Stimulated activated CD8-positive, alpha-beta memory T cell treated with anti-CD3 and anti-CD28 coated beads, Interleukin-2, amount 100 ng/mL, for 48 hours (primary cell): ENCODE data around the gene TMEM61.
"Not testable (repeated sequence)": the region's sequence is repeated elsewhere in the genome, so short reads cannot be mapped to it uniquely, and the experiment has no call there.

Experiments
- DNase-seq, 2 donors: peaks; one replicate each; pipeline ENCODE4 v3.0.0-alpha.2; 2020; ENCODE audit warnings: low read depth in 2 of 2

The TMEM61 gene

GRCh38 chr1:55001311-55001710 lies 20.9 kb downstream of the TMEM61 start:
- no peak for DNase-seq

DNA sequence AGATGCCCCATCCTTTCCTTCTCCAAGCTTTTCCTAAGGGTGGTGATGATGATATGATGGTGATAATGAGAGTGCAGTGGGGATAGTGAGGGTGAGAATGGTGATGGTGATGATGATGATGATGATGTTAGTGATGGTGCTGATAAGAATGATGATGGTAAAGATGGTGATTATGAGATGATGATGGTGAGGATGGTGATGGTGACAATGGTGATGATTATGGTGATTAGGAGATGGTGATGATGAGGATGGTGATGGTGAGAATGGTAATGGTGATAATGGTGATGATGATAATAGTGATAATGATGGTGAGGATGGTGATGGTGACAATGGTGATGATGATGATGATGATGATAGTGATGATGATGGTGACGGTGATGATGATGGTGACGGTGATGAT lies 22.3 kb downstream of the TMEM61 start:
- DNase-seq, result no peak

GRCh38 chr1:55005351-55006140 lies 25.1 kb downstream of the TMEM61 start:
- DNase-seq, result no peak

- no peak for DNase-seq
These were observed 26.5 kb downstream of the TMEM61 start for GRCh38 chr1:55006931-55007330.

DNA sequence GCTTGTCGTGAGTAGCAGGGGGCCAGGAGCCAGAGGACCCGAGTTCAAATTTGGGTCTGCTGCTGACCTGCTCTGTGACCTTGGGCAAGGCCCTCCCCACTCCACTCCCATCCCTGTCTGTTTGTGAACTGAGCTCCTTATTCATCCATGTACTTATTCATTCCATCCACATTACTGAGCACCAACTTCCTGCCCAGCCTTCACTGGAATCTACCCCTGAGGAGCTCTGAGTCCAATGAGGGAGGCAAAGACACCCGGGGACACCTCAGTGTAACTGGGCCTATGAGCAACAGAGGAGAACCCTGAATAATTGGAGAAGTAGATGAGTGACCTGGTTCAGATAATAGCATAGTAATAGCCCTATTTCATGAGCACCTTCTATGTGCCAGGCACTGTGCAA lies 27.2 kb downstream of the TMEM61 start:
- no peak for DNase-seq

GRCh38 chr1:55010194-55010886 lies 29.9 kb downstream of the TMEM61 start:
- no peak for DNase-seq

DNA sequence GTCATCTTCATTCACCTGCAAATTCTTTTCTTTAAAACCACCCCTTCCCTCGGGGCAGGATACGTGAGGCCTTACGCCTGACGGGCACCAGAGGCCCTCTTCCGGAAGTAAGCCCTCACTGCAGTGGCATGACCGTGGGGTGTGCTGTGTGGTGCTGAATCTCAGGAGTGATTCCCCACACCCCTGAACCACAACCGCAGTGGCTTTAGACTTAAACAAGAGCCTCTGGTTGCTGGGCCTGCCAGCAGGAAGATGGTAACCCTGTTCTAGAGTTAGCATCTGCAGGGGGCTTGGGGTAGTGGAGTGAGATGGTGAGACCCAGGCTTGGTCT lies 30.4 kb downstream of the TMEM61 start:
- no peak for DNase-seq

GRCh38 chr1:55012661-55013060 lies 32.2 kb downstream of the TMEM61 start:
- DNase-seq, result no peak

DNA sequence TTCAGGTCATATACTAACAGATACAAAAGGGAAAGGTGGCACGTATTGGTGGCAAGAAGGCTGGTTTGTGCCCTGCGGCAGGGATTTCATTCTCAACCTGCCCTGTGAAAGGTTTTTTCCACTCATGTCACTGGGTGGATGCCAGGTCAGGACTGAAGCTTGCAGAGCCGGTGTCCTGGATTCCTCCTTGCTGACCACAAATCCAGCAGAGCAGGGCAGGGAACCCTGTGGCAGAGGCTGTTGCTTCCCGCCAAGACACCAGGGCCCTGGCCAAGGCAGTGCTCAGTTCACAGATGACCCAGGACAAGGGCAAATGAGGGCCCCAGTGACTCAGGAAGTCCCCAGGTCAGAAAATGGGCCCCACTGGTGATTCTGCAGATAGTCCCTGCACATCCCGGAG lies 34.7 kb downstream of the TMEM61 start:
- no peak for DNase-seq

- DNase-seq, result no peak
These were observed 35.5 kb downstream of the TMEM61 start for GRCh38 chr1:55015731-55016620.

DNA sequence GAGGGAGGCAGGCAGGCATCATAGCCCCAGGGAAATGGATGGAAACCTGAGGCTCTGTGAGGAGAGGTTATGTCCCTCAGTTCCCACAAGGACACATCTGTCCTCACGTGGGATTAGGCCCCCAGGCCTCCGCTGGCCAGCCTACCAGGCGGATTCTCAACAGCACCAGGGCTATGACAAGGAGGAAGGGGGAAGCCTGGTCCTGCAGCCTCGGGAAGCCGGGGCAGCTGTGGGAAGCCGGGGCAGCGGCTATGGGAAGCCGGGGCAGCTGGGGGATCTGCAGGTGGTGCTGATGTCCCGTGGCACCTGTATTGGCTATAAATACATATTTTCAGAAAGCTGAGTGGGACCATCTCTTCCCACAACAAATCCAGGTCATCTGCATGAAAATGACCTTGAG lies 38.0 kb downstream of the TMEM61 start:
- DNase-seq, result no peak

DNA sequence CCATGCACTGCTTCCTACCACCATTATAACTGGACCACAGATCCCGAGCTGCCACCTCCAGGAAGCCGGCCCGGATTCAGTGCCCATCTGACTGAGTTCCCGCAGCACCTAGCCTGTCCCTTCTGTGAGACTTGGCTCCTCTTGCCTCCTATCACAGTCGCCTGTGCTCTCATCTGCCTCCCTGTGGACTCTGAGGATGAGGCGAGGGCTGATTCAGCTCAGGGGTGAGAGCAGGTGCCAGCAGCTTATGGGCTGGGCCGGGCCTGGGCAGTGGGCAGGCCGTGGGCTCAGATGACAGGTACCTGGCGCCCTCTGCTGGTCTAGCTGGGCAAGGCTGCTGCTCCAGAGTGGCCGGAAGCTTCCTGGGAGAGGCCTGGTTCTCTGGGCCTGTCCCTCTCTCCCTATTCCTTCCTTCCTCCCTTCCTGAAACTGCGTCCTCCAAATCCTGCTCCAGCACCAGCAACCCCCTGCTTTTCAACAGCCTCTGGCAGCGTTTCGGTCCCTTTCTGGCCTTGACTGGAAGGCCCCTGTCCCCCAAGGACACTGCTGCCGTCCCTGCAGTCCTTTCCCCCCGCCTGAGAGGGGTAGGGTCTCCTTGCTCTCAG lies 41.6 kb downstream of the TMEM61 start:
- peak; percentile 56 to 61 for DNase-seq

DNA sequence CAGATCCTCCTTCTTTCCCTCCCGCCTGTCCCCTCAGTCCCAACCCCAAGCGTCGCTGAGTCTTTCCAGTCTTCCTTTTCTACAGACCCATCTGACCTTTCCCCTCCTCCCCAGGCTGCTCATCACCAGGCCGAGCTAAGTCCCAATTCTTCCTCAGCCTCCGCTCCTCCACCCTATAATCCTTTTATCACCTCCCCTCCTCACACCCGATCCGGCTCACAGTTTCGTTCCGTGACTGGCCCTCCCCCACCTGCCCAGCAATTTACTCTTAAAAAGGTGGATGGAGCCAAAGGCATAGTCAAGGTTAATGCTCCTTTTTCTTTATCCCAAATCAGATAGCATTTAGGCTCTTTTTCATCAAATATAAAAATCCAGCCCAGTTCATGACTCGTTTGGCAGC lies 43.7 kb downstream of the TMEM61 start:
- DNase-seq, result not testable (repeated sequence)

- DNase-seq, result not testable (repeated sequence)
These were observed 46.3 kb downstream of the TMEM61 start for GRCh38 chr1:55026682-55027081.

- not testable (repeated sequence) for DNase-seq
These were observed 50.7 kb downstream of the TMEM61 start for GRCh38 chr1:55031098-55031497.

DNA sequence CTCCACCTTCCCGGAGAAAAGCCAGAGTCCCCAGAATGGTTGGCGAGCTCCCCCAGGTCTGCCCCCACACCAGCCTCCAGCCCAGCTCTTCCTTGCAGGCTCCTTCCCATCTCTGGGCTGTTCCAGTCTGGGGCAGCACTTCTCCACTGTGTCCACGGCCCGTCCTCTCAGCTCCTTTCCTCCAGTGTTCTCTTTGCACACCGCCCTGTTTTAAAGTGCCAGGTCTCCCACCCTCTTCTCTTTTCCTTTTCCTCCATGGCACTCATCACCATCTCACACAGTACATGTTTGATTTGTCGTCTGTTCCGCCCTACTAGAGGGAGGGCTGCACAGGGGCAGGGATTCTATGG lies 52.8 kb downstream of the TMEM61 start:
- no peak for DNase-seq

- DNase-seq, result no peak
These were observed 54.2 kb downstream of the TMEM61 start for GRCh38 chr1:55034476-55035133.

DNA sequence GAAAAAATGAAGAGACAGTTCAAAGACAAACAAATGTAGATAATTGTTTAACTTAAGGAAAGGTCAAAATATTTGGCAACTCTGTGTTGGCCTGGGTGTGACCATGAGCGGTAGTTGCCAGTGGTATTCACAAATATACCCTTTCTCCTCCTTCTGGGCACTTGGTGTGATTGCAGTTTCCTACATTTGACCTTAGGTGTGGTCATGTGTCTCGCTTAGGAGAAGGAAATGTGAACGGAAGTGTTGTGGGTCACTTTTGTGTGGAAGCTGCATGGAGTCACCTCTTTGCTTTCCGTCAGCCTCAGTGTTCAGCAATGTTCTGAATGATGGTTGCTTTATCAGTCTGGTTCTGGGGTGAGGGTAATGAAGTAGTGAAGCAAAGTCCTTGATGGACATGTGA lies 55.5 kb downstream of the TMEM61 start:
- DNase-seq, result no peak

- DNase-seq, result no peak
These were observed 57.5 kb downstream of the TMEM61 start for GRCh38 chr1:55037733-55038551.

DNA sequence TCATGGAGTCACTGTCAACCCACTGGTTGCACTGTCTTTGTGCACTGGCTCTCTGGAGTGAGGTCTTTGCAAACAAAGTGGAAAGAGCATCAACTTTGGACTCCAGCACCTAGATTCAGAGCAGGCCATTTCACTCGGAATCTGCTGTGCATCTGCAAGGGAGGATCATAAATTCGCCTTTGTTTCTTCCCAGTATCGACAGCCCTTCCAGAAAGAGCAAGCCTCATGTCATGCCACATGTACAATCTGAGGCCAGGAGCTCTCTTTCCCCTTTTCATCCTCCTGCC lies 58.1 kb downstream of the TMEM61 start:
- no peak for DNase-seq

DNA sequence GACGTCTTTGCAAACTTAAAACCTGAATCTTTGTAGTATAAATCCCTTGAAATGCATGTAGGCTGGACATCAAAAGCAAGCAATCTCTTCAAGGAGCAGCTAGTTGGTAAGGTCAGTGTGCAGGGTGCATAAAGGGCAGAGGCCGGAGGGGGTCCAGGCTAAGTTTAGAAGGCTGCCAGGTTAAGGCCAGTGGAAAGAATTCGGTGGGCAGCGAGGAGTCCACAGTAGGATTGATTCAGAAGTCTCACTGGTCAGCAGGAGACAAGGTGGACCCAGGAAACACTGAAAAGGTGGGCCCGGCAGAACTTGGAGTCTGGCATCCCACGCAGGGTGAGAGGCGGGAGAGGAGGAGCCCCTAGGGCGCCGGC lies 58.5 kb downstream of the TMEM61 start:
- no peak for DNase-seq
